Spleen (tissue), 7 donors: ENCODE data around the gene DOCK1.

Experiments
- POLR2A ChIP-seq, 3 donors: fragments of 450-650 bp; IDR thresholded peaks; one replicate each; pipeline ENCODE4 v1.5.1; 2017; ENCODE audit warnings: antibody characterized with exemption in 3 of 3, mild to moderate bottlenecking in 1 of 3
- TF ChIP-seq, protein P1 (sequence below), 11 experiments: fragments of 200-600 bp in 7 of 11; fragments of 450-650 bp in 4 of 11; sonication (generic) in 4 of 11; IDR thresholded peaks in 8 of 11; conservative IDR thresholded peaks in 3 of 11; 1 replicate in 7 of 11; 2 replicates in 4 of 11; pipeline versions ENCODE4 v1.4.0 to v1.8.0; 2016 to 2021; ENCODE audit warnings: antibody characterized with exemption in 11 of 11, inconsistent platforms in 4 of 11, mild to moderate bottlenecking in 1 of 11
- donor health status: DM: no; HTN: no; CAD: no; lungs with moderate emphysema.
- donor health status: DM: no; HTN: no; CAD: no.
- donor health status: DM: no; HTN: no; CAD: no.

DNA sequence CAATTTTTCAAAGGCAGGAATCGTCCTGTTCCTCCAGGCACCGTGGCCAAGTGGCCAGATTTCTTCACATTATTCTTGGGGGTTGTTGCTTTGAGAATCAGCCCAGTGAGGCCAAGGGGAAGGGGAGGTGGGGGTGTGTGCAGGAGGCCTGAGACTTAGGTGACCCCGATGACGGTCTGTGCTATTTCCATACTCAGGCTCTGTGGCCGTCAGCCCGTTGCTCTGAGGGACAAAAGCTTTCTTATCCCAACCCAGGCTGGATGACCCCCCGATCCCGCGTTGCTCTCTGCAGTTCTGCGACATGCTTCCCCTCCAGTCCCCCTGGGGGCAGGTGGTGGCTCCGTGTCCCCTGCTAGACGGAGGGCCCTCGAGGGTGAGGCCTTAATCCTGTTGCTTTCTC is 14.2 kb downstream of the DOCK1 start:
- TF ChIP-seq, protein P1, sequence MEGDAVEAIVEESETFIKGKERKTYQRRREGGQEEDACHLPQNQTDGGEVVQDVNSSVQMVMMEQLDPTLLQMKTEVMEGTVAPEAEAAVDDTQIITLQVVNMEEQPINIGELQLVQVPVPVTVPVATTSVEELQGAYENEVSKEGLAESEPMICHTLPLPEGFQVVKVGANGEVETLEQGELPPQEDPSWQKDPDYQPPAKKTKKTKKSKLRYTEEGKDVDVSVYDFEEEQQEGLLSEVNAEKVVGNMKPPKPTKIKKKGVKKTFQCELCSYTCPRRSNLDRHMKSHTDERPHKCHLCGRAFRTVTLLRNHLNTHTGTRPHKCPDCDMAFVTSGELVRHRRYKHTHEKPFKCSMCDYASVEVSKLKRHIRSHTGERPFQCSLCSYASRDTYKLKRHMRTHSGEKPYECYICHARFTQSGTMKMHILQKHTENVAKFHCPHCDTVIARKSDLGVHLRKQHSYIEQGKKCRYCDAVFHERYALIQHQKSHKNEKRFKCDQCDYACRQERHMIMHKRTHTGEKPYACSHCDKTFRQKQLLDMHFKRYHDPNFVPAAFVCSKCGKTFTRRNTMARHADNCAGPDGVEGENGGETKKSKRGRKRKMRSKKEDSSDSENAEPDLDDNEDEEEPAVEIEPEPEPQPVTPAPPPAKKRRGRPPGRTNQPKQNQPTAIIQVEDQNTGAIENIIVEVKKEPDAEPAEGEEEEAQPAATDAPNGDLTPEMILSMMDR (IDR thresholded peaks at IDR 0.05 in 8 of 11, conservative IDR thresholded peaks at IDR 0.05 in 3 of 11), result no peak
- no peak for TF ChIP-seq POLR2A (IDR thresholded peaks at IDR 0.05)
